ENCODE measurements around the gene RANBP3.

The RANBP3 gene

GRCh38 chr19:5957170-5957569 lies 20.8 kb downstream of the RANBP3 start:
- intact Hi-C loops (cut with DNase I): no loop called here
- no peak for DNase-seq

- DNase-seq: no peak
- intact Hi-C loops (cut with DNase I): no loop called here
Measured at GRCh38 chr19:5956728-5957127, 21.2 kb downstream of the RANBP3 start.

GRCh38 chr19:5956323-5956722 lies 21.6 kb downstream of the RANBP3 start:
- no peak for DNase-seq
- intact Hi-C loops (cut with DNase I): no loop called here

GRCh38 chr19:5955636-5955935 lies 22.4 kb downstream of the RANBP3 start:
- no peak for DNase-seq
- intact Hi-C loops (cut with DNase I): no loop called here

- intact Hi-C loops (cut with DNase I): no loop called here
- DNase-seq: no peak
Measured at GRCh38 chr19:5954293-5954692, 23.6 kb downstream of the RANBP3 start.

- intact Hi-C loops (cut with DNase I): no loop called here
- peak in 3 of 42 donors; percentile 11 to 55 (median 15) for DNase-seq
Measured at GRCh38 chr19:5953680-5954213, 24.2 kb downstream of the RANBP3 start.

- intact Hi-C loops (cut with DNase I): no loop called here
- DNase-seq: no peak
Measured at GRCh38 chr19:5953030-5953589, 24.8 kb downstream of the RANBP3 start.

- no peak for DNase-seq
- intact Hi-C loops (cut with DNase I): no loop called here
Measured at GRCh38 chr19:5952193-5953029, 25.5 kb downstream of the RANBP3 start.

GRCh38 chr19:5951338-5951861 lies 26.5 kb downstream of the RANBP3 start:
- intact Hi-C loops (cut with DNase I): no loop called here
- peak in 22 of 42 donors; percentile 21 to 65 (median 44) for DNase-seq

- intact Hi-C loops (cut with DNase I): no loop called here
Measured at GRCh38 chr19:5950741-5951140, 27.2 kb downstream of the RANBP3 start.

GRCh38 chr19:5949792-5950305 lies 28.1 kb downstream of the RANBP3 start:
- intact Hi-C loops (cut with DNase I): no loop called here
- DNase-seq: peak in 2 of 42 donors; percentile 7 to 17

More at GRCh38 chr19:5950741-5951140, 27.2 kb downstream of the RANBP3 start:
- DNase-seq: no peak

- intact Hi-C loops (cut with DNase I): no loop called here
- peak in 3 of 42 donors; percentile 18 to 45 (median 23) for DNase-seq
Measured at GRCh38 chr19:5948752-5949564, 29.0 kb downstream of the RANBP3 start.

GRCh38 chr19:5947435-5947834 lies 30.5 kb downstream of the RANBP3 start:
- intact Hi-C loops (cut with DNase I): no loop called here
- peak; percentile 58 to 90 (median 81) for DNase-seq

GRCh38 chr19:5943623-5944022 lies 34.3 kb downstream of the RANBP3 start:
- no peak for DNase-seq
- intact Hi-C loops (cut with DNase I): no loop called here

GRCh38 chr19:5943045-5943444 lies 34.9 kb downstream of the RANBP3 start:
- intact Hi-C loops (cut with DNase I): no loop called here
- DNase-seq: no peak

- intact Hi-C loops (cut with DNase I): no loop called here
- DNase-seq: no peak
Measured at GRCh38 chr19:5941673-5942072, 36.3 kb downstream of the RANBP3 start.

GRCh38 chr19:5940260-5941208 lies 37.4 kb downstream of the RANBP3 start:
- no peak for DNase-seq
- intact Hi-C loops (cut with DNase I): no loop called here

- no peak for DNase-seq
- intact Hi-C loops (cut with DNase I): no loop called here
Measured at GRCh38 chr19:5937550-5937949, 40.4 kb downstream of the RANBP3 start.

All from head of caudate nucleus (tissue), 42 donors.